GM18508 (cell line): Measurements from ENCODE around the gene ODAD3.
"Not testable (repeated sequence)": the region's sequence is repeated elsewhere in the genome, so short reads cannot be mapped to it uniquely, and the experiment has no call there.

Experiments
- ATAC-seq: cut with Tn5 transposase; IDR thresholded peaks from one replicate; pipeline ENCODE4 v1.9.1; 2021; ENCODE audit warnings: moderate number of reproducible peaks; ENCODE audit not compliant: insufficient read depth, unreplicated experiment

ODAD3 gene

DNA sequence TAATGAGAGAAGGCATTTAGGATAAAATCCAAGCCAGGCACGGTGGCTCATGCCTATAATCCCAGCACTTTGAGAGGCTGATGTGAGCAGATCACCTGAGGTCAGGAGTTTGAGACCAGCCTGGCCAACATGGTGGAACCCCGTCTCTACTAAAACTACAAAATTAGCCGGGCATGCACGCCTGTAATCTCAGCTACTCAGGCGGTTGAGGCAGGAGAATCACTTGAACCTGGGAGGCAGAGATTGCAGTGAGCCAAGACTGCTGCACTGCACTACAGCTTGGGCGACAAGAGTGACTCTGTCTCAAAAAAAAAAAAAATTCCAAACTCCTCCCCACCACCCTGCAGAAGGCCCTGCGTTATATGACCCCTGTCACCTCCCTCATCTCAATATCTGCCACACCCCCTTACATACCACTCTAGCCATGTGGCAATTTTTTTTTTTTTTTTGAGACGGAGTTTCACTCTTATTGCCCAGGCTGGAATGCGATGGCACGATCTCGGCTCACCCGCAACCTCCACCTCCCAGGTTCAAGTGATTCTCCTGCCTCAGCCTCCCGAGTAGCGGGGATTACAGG lies 55.6 kb downstream of the ODAD3 start:
- not testable (repeated sequence) for ATAC-seq

DNA sequence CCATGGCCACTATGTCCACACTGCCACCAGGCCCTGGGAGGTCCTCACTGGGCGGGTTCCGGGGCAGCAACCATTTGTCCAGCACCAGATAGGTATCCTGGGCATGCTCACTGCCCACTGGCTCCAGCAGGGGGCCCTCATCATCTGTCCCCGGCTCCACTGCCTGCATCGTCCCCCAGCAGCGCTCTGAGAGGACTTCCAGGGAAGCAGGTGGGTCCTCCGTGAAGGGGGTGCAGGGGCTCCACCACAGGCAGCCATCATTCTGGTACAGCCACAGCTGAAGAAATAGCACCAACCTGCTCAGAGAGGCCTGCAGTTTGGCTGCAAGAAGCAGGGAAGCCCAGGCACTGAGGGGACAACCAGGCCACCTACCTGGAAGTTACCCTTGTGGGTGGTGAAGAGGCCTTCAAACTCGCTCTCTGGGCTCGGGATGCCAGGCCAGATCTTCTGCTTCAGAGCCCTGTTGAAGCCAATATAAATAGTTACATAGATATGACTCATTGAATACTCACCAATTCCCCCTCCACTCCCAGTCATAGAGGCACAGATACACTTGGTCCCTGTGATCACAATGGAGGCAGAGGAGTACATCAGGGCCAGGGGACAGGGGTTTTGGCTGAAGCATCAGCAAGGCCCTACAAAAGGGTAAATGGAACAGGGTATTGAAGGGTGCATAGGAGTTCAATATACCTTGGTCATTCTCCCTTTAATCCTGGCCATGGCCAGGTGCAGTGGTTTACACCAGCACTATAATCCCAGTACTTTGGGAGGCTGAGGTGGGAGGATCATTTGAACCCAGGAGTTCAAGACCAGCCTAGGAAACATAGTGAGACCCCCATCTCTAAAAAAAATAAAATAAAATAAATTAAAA lies 56.4 kb downstream of the ODAD3 start:
- no peak for ATAC-seq

GRCh38 chr19:11377756-11378155 lies 57.2 kb downstream of the ODAD3 start:
- ATAC-seq, result no peak

GRCh38 chr19:11377237-11377636 lies 57.7 kb downstream of the ODAD3 start:
- ATAC-seq, result no peak

- ATAC-seq, result no peak
These were observed 59.6 kb downstream of the ODAD3 start for GRCh38 chr19:11375143-11375948.

GRCh38 chr19:11374433-11375142 lies 60.3 kb downstream of the ODAD3 start, which contains the start of gene SWSAP1:
SWSAP1 (plus strand) TSS chr19:11374666; CDS start chr19:11374681, 15 bp downstream.
- ATAC-seq, result peak; percentile 77

DNA sequence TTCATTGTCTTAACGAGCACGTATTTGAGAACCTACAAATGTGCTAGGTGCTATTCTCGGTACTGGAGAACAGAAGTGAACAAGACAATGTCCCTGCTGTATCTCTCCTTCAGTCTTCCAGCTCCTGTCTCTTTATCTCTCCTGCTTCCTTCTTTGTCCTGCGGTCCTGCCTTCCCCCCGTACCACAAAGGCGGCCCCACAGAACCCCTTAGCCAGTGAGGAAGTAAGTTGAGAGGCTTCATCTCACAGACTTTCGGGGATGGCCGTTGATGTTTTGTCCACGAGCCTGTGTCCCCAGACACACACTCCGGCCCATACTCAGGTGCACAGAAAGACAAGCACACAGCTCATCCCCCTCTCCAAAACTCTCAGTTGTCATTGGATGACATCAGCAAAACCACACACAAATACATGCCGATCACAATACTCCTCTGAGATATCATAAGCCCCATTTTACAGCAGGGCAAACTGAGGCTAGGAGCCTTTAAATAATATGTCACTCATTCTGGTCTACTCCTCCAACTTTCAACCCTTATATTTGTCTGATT lies 61.0 kb downstream of the ODAD3 start:
- no peak for ATAC-seq

DNA sequence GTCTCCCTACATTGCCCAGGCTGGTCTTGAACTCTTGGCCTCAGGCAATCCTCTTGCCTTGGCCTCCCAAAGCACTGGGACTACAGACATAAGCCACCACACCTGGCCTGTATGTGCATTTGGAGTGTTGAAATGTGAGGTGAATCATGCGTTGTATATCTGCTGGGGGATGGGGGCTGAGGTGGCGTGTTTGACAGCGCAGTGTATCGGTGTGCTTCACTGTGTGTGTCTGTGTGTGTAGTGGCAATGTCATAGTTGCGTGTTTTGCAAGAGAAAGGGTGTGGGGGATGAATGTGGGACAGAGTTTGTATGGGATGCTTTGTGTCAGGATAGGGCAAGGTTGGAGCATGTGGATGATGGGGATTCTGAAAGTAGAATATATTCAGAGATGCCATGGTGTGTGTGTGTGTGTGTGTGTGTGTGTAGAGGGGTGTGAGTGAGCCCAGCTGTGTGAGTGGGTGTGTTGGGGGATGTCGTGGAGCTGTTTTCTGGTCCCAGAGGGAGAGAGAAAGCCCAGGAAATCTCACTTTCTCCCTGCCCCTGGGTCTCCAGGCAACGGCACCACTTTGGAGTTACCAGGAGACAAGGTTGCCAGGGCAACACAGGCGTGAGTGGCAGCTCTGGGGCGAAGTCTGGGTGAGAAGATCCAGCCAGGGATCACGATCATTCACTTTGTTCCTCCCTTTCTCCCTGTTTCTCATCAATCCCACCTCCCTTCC lies 61.6 kb downstream of the ODAD3 start:
- ATAC-seq, result no peak

GRCh38 chr19:11370744-11371143 lies 64.2 kb downstream of the ODAD3 start:
- ATAC-seq, result no peak
